HCT116 (cell line): ENCODE measurements around the gene ORC3. TPM values are rescaled to one million over a fixed set of nuclear protein-coding genes. Genes with fewer than 3 reads are reported as not detected.

ENCODE experiments used
- ATAC-seq: fragments of 200-7000 bp; cut with Tn5 transposase; 2 replicates; pipeline ENCODE4 v1.9.1; 2020; ENCODE audit warnings: mild to moderate bottlenecking, moderate library complexity
- BruUV-seq: library from RNA; stranded (reverse); fragments of 400-500 nt; replicated peaks from 2 replicates; lab custom pipeline; 2021; lab: Mats Ljungman, UMichigan
- CTCF ChIA-PET: fragments of 300-600 bp; sonication (Branson Sonifier 250); formaldehyde crosslinking; loops from one replicate; lab custom pipeline; 2021; ENCODE audit warnings: antibody characterized with exemption; lab: Charles Lee
- POLR2A ChIA-PET: fragments of 300-600, 350-600 bp; sonication (Branson Sonifier 250); formaldehyde crosslinking; loops from one replicate; lab custom pipeline; 2021; ENCODE audit warnings: antibody characterized with exemption; lab: Charles Lee
- RAD21 ChIA-PET, 2 experiments: fragments of 300-600 bp; sonication (Branson Sonifier 250); formaldehyde crosslinking; loops; one replicate each; lab custom pipeline; 2023; ENCODE audit warnings: low total read pairs in 2 of 2; ENCODE audit not compliant: uncharacterized antibody in 2 of 2, unreplicated experiment in 2 of 2, low non-redundant PET in 1 of 2; lab: Charles Lee
- DNase-seq: peaks from one replicate; pipeline ENCODE4 v3.0.0-alpha.2; 2010; ENCODE audit warnings: low read depth, low spot score
- H2AFZ ChIP-seq: fragments of 200-600 bp; shearing (Covaris generic), sonication (generic); 2 replicates; pipeline ENCODE4 v1.6.1; 2017; ENCODE audit warnings: low read depth, mixed run types, mixed read lengths, antibody characterized with exemption, low read length; ENCODE audit not compliant: poor library complexity, severe bottlenecking
- H3K27ac ChIP-seq: 2 replicates; pipeline ENCODE4 v1.5.1; 2012; ENCODE audit warnings: low read depth, low read length
- H3K27me3 ChIP-seq: fragments of 200-600 bp; sonication (generic); 2 replicates; pipeline ENCODE4 v1.6.1; 2016; ENCODE audit warnings: mixed run types, low read length, mixed read lengths; ENCODE audit not compliant: insufficient read depth
- H3K36me3 ChIP-seq, 2 experiments: fragments of 200-500 bp in 1 of 2; fragments of 200-600 bp in 1 of 2; sonication (Bioruptor generic) in 1 of 2; sonication (generic) in 1 of 2; 2 replicates each; pipeline versions ENCODE4 v1.5.1 to v1.6.1; 2014 to 2016; ENCODE audit warnings: low read length in 2 of 2, inconsistent platforms in 1 of 2, mixed read lengths in 1 of 2, mixed run types in 1 of 2; ENCODE audit not compliant: insufficient read depth in 2 of 2, control insufficient read depth in 1 of 2
- H3K4me1 ChIP-seq, 2 experiments: fragments of 200-600 bp in 1 of 2; sonication (generic) in 1 of 2; 2 replicates each; pipeline versions ENCODE4 v1.5.1 to v1.6.1; 2012 to 2017; ENCODE audit warnings: low read length in 2 of 2, inconsistent platforms in 1 of 2, mild to moderate bottlenecking in 1 of 2, mixed read lengths in 1 of 2, mixed run types in 1 of 2, moderate library complexity in 1 of 2; ENCODE audit not compliant: insufficient read depth in 2 of 2, control insufficient read depth in 1 of 2
- H3K4me2 ChIP-seq: fragments of 200-600 bp; sonication (generic); 2 replicates; pipeline ENCODE4 v1.6.1; 2017; ENCODE audit warnings: mixed run types, low read length, mixed read lengths
- H3K4me3 ChIP-seq, 2 experiments: fragments of 200-600 bp in 1 of 2; sonication (generic) in 1 of 2; replicated peaks in 1 of 2; 2 replicates each; pipeline ENCODE4 v1.5.1; 2011 to 2016; ENCODE audit warnings: low read length in 2 of 2, control low read depth in 1 of 2, low read depth in 1 of 2, mild to moderate bottlenecking in 1 of 2, mixed read lengths in 1 of 2, mixed run types in 1 of 2
- H3K79me2 ChIP-seq: fragments of 200-600 bp; sonication (generic); 2 replicates; pipeline ENCODE4 v1.6.1; 2017; ENCODE audit warnings: mild to moderate bottlenecking, mixed run types, low read length, moderate library complexity, mixed read lengths; ENCODE audit not compliant: insufficient read depth
- H3K9ac ChIP-seq: fragments of 200-600 bp; sonication (generic); 2 replicates; pipeline ENCODE4 v1.6.1; 2016; ENCODE audit warnings: low read length, mixed read lengths
- H3K9me2 ChIP-seq: fragments of 200-600 bp; sonication (generic), shearing (Covaris generic); 2 replicates; pipeline ENCODE4 v1.6.1; 2017; ENCODE audit warnings: mixed run types, mild to moderate bottlenecking, moderate library complexity; ENCODE audit not compliant: insufficient read depth
- H3K9me3 ChIP-seq, 2 experiments: fragments of 200-500 bp in 1 of 2; fragments of 200-600 bp in 1 of 2; sonication (Bioruptor generic) in 1 of 2; sonication (generic) in 1 of 2; 2 replicates each; pipeline ENCODE4 v1.6.1; 2014 to 2017; ENCODE audit warnings: low read length in 2 of 2, mixed read lengths in 2 of 2, inconsistent platforms in 1 of 2, low read depth in 1 of 2, mild to moderate bottlenecking in 1 of 2, mixed run types in 1 of 2, moderate library complexity in 1 of 2; ENCODE audit not compliant: control insufficient read depth in 1 of 2, insufficient read depth in 1 of 2
- H4K20me1 ChIP-seq: fragments of 200-600 bp; sonication (generic), shearing (Covaris generic); 2 replicates; pipeline ENCODE4 v1.6.1; 2017; ENCODE audit warnings: mixed run types, mild to moderate bottlenecking, moderate library complexity; ENCODE audit not compliant: insufficient read depth
- ATF3 ChIP-seq: IDR thresholded peaks from 2 replicates; pipeline ENCODE4 v1.6.1; 2012
- CBX3 ChIP-seq: IDR thresholded peaks from 2 replicates; pipeline ENCODE4 v1.6.1; 2012; ENCODE audit warnings: low read depth
- CEBPB ChIP-seq: IDR thresholded peaks from 2 replicates; pipeline ENCODE4 v1.6.1; 2012; ENCODE audit warnings: low read depth
- EGR1 ChIP-seq: IDR thresholded peaks from 2 replicates; pipeline ENCODE4 v1.6.1; 2012; ENCODE audit warnings: low read depth
- EZH2 ChIP-seq: fragments of 200-600 bp; sonication (generic); IDR thresholded peaks from 2 replicates; pipeline ENCODE4 v1.6.1; 2017; ENCODE audit warnings: antibody characterized with exemption, mixed run types
- EZH2phosphoT487 ChIP-seq: fragments of 200-600 bp; IDR thresholded peaks from 2 replicates; pipeline ENCODE4 v1.6.1; 2018; ENCODE audit warnings: antibody characterized with exemption, borderline replicate concordance
- FOSL1 ChIP-seq: IDR thresholded peaks from 2 replicates; pipeline ENCODE4 v1.6.1; 2012; ENCODE audit warnings: low read depth
- RAD21 ChIP-seq: IDR thresholded peaks from 2 replicates; pipeline ENCODE4 v1.6.1; 2012; ENCODE audit warnings: low read depth, mild to moderate bottlenecking
- SIN3A ChIP-seq: IDR thresholded peaks from 2 replicates; pipeline ENCODE4 v1.6.1; 2012; ENCODE audit warnings: low read depth
- SP1 ChIP-seq: IDR thresholded peaks from 2 replicates; pipeline ENCODE4 v1.6.1; 2012; ENCODE audit warnings: low read depth
- SRF ChIP-seq: IDR thresholded peaks from 2 replicates; pipeline ENCODE4 v1.6.1; 2012; ENCODE audit warnings: low read depth
- YY1 ChIP-seq: IDR thresholded peaks from 2 replicates; pipeline ENCODE4 v1.6.1; 2011; ENCODE audit warnings: low read length, low read depth, moderate library complexity, mild to moderate bottlenecking; ENCODE audit not compliant: insufficient replicate concordance; ENCODE audit errors: extremely low read depth
- ZFX ChIP-seq: fragments of 450-650 bp; IDR thresholded peaks from 2 replicates; pipeline ENCODE4 v1.6.1; 2017
- ZNF274 ChIP-seq: fragments of 200-500 bp; sonication (Bioruptor generic); IDR thresholded peaks from 2 replicates; pipeline ENCODE4 v1.6.1; 2014; ENCODE audit warnings: mild to moderate bottlenecking, low read depth, low read length, inconsistent platforms
- intact Hi-C: fragments of 100-400 bp; cut with micrococcal nuclease; formaldehyde crosslinking; loops from 2 replicates; pipeline ENCODE4 v1.10.0; 2022
- total RNA-seq: library from RNA; stranded (reverse); gene quantifications from one replicate; pipeline ENCODE4 v1.2.1, GENCODE V29; 2021; ENCODE audit not compliant: unreplicated experiment
- TF ChIP-seq, protein P1 (sequence below): IDR thresholded peaks from 2 replicates; pipeline ENCODE4 v1.6.1; 2012; ENCODE audit warnings: low read depth
- TF ChIP-seq, protein P2 (sequence below), 3 experiments: fragments of 200-600 bp in 1 of 3; sonication (generic) in 1 of 3; IDR thresholded peaks in 2 of 3; conservative IDR thresholded peaks in 1 of 3; 2 replicates each; pipeline ENCODE4 v1.5.1; 2012 to 2017; ENCODE audit warnings: low read depth in 2 of 3, low read length in 2 of 3, antibody characterized with exemption in 1 of 3, borderline replicate concordance in 1 of 3, control low read depth in 1 of 3, mild to moderate bottlenecking in 1 of 3, mixed read lengths in 1 of 3, mixed run types in 1 of 3, moderate library complexity in 1 of 3; ENCODE audit not compliant: insufficient read depth in 1 of 3

Gene ORC3
- total RNA-seq, 1 experiment from 2014 or later, result 34.2 TPM

DNA sequence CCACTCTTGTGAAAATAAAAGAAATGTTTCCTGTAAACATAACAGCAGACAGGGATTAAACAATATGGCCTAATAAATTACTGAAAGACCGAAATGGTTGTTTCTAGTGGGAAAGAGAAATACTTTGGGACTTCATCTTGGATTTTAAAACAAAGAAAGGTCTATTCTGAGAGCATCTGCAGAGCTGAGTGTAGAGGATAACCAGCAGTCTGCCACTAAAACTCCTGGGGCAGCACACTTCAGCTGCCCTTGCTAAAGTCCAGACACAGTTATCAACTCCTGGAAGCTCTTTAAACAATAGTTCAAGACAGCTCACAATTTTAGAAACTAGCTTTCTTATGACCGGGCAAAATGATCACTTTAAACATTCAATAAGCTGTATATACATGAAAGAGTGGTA is 73.5 kb downstream of the ORC3 start (continued):
- TF ChIP-seq, protein P1, sequence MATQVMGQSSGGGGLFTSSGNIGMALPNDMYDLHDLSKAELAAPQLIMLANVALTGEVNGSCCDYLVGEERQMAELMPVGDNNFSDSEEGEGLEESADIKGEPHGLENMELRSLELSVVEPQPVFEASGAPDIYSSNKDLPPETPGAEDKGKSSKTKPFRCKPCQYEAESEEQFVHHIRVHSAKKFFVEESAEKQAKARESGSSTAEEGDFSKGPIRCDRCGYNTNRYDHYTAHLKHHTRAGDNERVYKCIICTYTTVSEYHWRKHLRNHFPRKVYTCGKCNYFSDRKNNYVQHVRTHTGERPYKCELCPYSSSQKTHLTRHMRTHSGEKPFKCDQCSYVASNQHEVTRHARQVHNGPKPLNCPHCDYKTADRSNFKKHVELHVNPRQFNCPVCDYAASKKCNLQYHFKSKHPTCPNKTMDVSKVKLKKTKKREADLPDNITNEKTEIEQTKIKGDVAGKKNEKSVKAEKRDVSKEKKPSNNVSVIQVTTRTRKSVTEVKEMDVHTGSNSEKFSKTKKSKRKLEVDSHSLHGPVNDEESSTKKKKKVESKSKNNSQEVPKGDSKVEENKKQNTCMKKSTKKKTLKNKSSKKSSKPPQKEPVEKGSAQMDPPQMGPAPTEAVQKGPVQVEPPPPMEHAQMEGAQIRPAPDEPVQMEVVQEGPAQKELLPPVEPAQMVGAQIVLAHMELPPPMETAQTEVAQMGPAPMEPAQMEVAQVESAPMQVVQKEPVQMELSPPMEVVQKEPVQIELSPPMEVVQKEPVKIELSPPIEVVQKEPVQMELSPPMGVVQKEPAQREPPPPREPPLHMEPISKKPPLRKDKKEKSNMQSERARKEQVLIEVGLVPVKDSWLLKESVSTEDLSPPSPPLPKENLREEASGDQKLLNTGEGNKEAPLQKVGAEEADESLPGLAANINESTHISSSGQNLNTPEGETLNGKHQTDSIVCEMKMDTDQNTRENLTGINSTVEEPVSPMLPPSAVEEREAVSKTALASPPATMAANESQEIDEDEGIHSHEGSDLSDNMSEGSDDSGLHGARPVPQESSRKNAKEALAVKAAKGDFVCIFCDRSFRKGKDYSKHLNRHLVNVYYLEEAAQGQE, result no peak
- no peak for TF ChIP-seq SP1

GRCh38 chr6:87664921-87665485 is 75.1 kb downstream of the ORC3 start:
- no peaks in the 10 kb centered on the region for H3K9me2 ChIP-seq
- no peak overlapping the region for H3K4me3 ChIP-seq
- no peak overlapping the region for H2AFZ ChIP-seq
- no peak overlapping the region for H3K9ac ChIP-seq
- intact Hi-C loops, result no loop called here
- no peaks in the 10 kb centered on the region for H4K20me1 ChIP-seq
- H3K36me3 ChIP-seq, result no peaks in the 10 kb centered on the region; a peak in 1 of 4 replicates
- POLR2A ChIA-PET, result no interaction called here
- BruUV-seq, result no TSS peak
- no peaks in the 10 kb centered on the region for H3K79me2 ChIP-seq
- H3K9me3 ChIP-seq, result no peaks in the 10 kb centered on the region
- H3K27ac ChIP-seq, result no peak overlapping the region
- H3K4me2 ChIP-seq, result no peak overlapping the region
- ATAC-seq (no peak), DNase-seq (no peak)
- CTCF ChIA-PET, result no interaction called here
- H3K4me1 ChIP-seq, result peaks cover 0 to 4% of the 10 kb centered on the region in 2 experiments; a peak in 2 of 4 replicates
- no peaks in the 10 kb centered on the region for H3K27me3 ChIP-seq
- RAD21 ChIA-PET, result no interaction called here
- TF ChIP-seq ZNF274 (no peak), SIN3A (no peak), EZH2 (no peak), CEBPB (no peak), FOSL1 (no peak), RAD21 (no peak), EGR1 (no peak), SP1 (no peak), ATF3 (no peak), EZH2phosphoT487 (no peak), ZFX (no peak), SRF (no peak), CBX3 (no peak), YY1 (no peak)
- TF ChIP-seq, protein P2, sequence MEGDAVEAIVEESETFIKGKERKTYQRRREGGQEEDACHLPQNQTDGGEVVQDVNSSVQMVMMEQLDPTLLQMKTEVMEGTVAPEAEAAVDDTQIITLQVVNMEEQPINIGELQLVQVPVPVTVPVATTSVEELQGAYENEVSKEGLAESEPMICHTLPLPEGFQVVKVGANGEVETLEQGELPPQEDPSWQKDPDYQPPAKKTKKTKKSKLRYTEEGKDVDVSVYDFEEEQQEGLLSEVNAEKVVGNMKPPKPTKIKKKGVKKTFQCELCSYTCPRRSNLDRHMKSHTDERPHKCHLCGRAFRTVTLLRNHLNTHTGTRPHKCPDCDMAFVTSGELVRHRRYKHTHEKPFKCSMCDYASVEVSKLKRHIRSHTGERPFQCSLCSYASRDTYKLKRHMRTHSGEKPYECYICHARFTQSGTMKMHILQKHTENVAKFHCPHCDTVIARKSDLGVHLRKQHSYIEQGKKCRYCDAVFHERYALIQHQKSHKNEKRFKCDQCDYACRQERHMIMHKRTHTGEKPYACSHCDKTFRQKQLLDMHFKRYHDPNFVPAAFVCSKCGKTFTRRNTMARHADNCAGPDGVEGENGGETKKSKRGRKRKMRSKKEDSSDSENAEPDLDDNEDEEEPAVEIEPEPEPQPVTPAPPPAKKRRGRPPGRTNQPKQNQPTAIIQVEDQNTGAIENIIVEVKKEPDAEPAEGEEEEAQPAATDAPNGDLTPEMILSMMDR (IDR thresholded peaks at IDR 0.05 in 2 of 3, conservative IDR thresholded peaks at IDR 0.05 in 1 of 3; ENCODE audit: borderline replicate concordance in 1 of 3, insufficient read depth in 1 of 3, low read depth in 2 of 3, low read length in 2 of 3), result no peak
- TF ChIP-seq, protein P1, result no peak
